NCI-H82 (cell line): ENCODE data around the gene ADGRD1.
"Not testable (repeated sequence)": the region's sequence is repeated elsewhere in the genome, so short reads cannot be mapped to it uniquely, and the experiment has no call there.

Experiments
- DNase-seq: peaks from one replicate; lab custom pipeline; 2025; lab: John Stamatoyannopoulos, UW

The ADGRD1 gene

DNA sequence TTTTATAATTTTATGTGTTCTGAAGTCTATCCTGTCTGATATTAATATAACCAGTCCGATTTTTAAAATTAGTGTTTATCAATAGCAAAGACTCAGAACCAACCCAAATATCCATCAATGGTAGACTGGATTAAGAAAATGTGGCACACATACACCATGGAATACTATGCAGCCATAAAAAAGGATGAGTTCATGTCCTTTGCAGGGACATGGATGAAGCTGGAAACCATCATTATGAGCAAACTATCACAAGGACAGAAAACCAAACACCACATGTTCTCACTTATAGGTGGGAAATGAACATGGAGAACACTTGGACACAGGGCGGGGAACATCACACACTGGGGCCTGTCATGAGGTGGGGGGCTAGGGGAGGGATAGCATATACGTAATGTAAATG is 16.2 kb upstream of the ADGRD1 start:
- not testable (repeated sequence) for DNase-seq

DNA sequence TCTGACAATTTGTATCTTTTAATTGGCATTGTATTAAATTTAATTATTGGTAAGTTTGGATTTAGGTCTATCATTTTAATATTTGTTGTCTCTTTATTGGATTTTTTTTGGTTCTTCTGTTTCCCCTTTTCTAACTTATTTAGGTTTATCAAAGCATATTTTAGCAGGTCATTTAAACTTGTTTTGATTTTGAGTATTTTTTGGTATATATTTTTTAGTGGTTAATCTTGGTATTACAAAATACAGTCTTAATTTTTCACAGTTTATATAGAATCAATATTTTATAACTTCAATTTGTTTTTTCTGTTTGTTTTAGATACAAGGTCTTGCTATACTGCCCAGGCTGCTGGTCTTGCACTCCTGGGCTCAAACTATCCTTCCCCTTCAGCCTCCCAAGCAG is 15.5 kb upstream of the ADGRD1 start:
- no peak for DNase-seq

DNA sequence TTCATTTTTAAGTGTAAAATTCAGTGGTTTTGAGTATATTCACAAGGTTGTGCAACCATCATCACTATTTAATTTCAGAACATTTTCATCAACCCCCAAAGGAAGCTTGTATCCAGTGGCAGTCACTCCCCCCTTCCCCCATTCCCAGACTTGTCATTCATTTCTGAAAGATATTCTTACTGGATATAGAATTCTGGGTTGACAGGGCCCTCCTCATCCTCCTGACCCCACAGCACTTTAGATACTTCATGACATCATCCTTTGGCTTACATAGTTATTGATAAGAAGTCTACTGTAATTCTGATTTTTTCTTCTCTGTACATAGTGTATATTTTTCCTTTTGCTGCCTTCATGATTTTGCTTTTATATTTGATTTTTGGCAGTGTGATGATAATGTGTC is 8.8 kb upstream of the ADGRD1 start:
- DNase-seq, result no peak

DNA sequence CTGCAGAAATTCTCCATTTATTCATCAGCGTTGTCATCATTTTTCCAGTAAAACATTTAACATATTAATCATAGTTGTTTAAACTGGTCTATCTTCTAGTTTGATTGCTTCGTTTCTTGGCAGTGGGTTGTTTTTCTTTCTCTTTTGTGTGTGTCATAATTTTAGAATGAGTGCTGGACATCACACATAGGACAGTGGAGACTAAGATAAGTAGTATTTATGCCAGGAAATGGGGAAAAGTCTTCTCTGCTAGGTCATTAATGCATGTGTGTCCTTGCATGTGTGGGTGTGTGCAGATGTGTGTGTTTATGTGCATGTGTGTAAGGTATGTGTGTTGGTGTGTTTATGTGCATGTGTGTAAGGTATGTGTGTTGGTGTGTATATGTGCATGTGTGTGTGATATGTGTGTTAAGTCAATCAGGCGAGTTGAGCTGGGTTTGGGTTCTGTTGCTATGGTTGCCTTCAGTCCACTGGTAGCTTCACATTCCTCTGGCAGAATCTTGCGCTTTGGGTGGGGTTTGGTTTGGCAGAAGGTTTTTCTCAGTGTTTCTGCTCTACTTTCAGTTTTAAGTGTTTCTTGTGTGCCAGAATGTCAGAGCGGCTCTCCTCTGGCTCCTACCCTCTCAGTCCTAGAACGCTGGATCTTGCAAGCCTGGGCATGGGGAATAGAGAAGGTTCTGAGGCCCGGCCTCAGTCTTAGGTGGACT is 7.8 kb upstream of the ADGRD1 start:
- DNase-seq, result no peak

DNA sequence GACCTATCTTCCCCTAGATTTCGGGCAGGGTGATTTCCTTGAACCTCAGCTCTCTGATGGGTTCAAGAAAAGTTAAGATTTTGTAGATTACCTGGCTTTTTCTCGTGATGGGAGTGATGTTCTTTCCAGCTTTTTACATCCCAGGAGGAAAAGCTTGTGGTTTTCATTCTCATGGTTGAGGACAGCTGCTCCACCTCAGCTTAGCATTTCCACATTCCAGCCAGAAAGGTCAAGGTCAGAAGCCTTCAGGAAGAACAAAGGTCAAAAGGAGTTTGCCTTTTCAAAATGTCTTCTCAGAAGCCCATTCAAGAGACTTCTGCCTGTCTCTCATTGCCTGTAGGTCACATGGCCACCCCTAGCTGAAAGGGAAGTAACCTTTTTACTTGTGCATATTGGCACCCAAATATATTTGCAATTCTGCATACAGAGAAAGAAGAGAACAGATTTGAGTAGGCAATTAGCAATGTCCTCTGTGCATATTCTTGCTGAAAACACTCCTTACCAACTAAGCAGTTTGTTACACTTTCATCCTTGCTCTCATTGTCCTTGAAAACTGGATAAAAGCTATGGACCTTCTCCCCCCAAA is 6.6 kb upstream of the ADGRD1 start:
- no peak for DNase-seq

DNA sequence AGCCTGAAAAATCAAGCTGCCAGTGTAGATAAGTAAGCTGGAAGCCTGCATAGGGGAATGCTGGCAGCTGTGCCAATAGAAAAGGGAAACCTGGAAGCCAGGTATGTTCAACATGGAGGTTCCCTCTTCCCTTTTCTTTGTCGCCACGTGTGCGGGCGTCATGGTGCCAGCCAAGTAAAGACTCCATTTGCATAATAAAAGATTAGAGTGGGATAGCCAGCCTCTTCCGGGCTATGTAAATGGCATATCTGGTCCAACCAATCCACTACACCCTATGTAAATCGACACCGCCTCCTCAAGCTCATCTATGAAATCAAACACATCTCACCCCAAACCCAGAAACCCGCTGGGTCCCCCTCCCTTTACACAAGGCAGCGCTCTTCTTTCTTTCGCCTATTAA is 5.6 kb upstream of the ADGRD1 start:
- peak; percentile 55 for DNase-seq

DNA sequence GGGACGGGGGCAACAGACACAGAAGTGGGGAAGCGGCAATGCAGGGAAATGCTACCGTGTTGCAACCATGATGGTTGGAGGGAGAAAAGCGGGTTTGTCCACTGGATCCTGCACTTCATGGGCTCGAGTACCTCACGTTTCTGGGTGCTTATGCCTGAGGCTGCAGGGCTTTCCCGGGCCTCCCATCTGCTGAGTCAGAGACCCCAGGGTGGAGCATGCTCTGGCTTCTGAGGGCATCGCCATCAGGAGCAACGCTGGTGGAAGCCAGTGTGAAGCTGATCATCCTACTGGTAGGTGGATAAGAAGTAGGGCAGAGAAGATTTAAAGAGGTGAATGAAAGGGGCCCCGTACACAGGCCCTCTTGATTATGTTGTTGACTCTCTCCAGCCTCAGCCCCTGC is 5.0 kb upstream of the ADGRD1 start:
- DNase-seq, result no peak

DNA sequence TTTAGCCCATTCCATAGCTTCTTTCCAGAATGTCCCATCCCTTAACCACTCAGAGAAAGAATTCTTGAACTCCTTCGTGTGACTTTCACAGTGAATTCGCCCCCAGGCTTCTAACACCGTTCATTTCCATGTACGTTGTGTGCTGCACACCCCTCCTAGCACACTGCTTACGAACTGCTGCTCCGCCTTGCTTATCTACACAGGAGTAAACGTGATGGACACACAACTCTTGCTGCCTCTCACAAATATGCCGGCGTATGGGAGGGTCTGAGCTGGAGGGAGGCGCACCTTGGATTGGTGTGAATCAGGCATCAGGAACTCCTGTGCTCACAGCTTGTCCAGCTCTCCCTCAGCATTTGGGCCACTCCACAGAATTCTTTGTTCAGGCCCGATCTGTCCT is 3.9 kb upstream of the ADGRD1 start:
- no peak for DNase-seq

DNA sequence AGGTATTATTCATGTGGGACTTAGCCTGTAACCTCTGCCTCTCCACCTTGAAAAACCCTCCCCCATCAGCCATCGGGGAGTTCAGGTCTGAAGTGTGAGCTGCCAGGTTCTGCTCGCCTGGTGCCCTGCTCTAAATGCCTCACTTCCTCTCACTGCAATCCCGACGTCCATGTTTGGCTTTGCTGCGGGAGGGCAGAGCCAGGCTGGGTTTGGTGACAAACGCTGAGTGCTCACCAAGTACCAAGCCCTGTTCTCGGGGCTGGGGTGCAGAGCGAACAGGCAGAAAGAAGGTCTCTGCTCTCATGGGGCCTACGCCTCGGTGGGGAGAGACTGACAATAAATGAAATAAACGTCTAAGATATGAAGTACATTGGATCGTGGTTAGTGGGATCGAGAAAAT is 2.1 kb upstream of the ADGRD1 start:
- no peak for DNase-seq

DNA sequence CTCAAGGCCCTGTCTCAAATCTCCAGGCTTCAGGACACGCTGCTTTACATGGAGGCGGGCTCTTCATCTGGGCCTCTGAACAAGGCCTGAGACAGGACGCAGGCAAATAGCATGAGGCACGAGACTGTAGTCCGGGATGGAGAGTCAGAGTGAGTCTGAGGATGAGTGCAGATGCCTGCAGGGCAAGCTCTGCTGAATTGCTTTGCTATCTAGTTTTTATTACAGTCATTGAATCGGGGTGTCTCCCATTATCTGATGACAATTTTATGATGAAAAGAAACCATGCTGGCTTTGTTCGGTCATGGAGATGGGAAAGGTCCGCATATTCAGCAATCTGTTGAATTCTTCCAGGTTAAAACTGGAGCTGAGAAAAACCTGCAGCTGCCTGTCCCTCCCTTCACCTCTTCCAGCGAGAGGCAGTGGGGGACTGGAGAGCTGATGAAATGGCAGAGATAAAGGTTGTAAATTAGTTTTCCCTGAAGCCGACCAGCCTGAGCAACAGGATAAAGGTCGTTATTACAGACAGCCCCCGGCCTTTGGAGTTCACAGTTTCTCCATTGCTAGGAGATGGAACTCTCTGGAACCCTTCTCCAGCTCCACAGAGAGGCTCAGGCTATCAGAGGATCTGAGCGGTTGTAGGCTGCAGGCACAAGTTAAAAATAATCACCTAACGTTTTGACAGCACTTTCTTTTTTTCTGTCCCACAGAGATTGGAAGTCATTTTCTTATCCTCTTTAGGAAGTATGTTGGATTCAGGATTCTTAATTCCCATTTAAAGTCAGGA is 1.3 kb upstream of the ADGRD1 start:
- no peak for DNase-seq

DNA sequence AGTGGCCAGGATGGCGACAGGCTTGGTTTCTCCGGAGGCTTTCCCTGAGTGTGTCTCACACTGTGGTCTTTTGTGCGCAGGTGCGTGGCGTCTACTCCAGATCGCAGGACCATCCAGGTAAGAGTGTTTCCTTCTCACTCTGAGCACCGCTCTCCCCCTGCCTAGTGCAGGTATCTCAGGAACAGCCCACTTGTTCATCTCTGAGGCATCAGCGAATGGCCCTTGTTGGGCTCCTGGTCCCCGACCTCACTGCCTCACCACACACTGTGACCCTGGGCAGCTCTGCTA is 781 bp downstream of the ADGRD1 start:
- DNase-seq, result no peak

DNA sequence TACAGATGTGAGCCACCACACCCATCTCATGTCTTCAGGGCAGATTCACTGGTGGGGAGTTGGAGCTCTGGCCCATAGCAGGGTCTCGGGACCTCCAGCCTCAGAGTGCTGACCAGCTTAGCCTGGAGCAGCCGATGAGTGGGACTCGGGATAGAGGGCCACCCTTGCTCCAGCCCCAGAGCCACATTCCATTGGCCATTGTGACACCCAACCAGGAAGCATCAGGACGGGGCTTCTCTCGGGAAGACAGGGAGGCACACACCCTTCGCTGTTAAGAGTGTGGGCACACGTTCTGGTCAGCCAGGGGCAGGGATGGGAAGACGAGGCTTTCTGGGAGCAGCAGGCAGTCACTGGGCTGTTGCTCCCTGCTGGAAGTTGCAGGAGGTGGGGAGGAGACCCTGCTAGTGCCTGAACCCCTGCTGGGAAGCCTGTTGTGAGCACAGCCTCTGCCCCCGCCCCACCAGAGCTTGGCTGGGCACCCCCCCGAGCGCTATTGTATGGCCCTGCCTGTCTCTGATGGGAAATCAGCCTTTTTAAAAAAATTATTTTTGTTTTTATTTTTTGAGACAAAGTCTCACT is 1.6 kb downstream of the ADGRD1 start:
- DNase-seq, result no peak

DNA sequence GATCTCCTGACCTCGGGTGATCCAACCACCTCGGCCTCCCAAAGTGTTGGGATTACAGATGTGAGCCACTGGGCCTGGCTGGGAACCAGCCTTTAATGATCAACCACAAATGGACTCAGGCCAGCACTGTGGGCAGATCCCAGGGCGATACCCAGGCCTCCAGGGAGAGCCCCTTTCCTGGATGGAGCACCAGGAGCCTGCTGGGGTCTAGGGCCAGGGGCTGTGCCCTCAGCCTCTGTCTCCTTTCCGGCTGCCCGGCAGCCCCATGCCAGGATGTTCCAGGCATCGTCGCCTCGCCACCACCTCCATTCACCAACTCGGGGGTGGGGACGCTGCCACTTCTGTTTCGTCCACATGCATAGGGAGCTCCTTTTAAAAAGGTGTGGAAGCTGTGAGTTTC is 2.3 kb downstream of the ADGRD1 start:
- DNase-seq, result no peak

DNA sequence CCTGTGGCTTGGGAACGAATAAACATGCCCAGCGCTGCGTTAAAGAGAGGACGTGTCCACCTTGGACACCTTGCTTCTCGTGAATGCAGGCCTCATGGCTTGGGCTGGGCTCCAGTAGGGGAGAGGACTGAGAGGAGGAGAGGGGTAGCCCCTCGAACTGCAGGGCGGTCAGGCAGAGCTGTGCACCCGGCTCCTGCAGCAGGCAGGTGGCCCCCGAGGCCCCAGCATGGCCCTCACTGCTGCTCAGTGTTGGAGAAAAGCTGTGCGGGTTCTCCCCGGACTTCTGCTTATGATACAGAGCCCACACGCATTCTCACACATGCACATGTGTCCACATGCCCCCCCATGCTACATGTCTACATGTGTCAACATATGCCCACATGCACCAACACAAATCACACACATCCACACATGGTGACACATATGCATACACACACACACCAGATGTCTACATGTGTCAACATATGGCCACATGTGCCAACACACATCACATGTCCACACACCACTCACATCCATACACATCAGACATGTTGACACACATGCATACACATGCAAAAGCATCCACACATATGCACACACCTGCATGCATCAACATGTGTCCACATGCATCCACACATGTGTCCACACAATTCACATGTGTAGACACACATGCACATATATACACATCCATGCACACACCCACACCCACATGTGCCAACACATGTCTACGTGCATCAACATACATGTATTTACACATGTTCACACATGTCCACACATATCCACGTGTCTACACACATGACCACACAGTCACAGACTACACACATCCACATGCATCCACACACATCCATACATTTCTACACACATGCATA is 3.0 kb downstream of the ADGRD1 start:
- DNase-seq, result no peak

DNA sequence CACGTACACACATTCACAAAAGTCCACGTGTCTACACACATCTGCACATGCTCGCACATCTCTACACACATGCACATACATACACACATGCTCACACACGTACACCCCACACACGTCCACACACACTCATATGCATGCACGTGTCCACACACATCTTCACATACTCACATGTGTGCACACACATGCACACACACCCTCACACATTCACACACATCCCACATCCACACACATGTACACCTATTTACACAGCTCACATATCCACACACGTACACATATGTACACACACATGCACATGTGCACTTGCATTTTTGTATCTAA is 3.6 kb downstream of the ADGRD1 start:
- no peak for DNase-seq

DNA sequence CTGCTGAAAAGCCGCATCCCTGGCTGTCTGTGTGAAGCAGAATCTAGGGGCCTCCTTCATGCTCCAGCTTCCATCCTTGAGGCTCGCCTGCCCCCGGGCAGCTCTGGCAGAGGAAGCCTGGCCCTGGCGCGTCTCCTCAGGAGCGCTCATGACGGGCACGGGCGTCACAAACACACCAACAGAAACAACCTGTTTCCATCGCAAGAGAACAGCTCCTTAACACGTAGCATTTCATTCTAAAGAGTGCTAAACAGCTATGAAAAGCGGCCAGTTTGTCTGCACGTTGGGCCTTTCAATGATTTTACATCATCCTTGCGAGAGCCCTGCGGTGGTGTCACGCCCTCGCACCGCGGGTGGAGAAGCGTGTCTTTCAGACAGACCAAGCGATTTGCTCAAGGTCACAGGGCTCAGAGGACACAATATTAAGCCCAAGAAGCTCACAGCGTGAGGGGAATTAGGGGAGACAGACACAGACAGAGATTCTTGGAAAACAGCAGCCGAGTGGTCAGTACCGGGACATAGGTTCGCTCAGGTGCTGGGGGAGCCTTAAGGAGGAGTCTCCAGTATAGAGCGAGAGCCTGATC is 4.9 kb downstream of the ADGRD1 start:
- no peak for DNase-seq

DNA sequence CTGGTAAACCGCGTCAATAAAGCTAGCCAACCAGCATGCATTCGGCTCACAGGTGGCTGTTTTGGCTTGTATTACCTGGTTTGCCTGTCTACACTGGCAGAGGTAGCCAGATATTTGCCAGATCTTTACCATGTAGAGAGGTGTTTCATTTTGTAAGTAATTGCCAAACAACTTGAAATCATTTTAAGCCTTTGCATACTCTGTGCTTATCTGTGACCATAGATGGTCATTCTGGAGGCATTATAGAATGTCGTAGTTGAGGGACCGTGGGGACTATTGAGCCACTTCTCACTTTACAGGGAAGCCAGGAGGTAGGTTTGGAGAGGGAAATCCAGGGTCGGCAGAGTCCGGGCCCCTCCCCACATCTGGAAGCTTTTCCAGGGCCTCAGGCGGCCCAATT is 5.9 kb downstream of the ADGRD1 start:
- DNase-seq, result no peak

DNA sequence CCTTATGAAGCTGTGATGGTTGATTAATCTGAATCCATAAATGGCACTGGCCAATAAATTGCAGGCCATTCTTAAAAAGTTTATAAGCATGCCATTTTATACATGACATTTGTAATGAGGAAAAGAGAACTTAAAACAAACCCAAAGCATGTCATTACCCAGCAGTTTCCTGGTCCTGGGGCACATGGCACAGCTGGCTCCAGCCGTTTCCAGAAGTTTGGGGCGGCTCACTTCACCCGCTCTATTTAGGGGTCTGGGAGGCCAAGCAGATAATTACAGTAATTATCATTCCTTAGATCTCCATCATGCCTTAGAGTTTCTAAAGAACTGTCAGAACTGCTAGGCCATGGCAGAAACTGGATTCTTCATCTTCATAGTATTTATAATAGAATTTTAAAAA is 6.4 kb downstream of the ADGRD1 start:
- DNase-seq, result no peak

DNA sequence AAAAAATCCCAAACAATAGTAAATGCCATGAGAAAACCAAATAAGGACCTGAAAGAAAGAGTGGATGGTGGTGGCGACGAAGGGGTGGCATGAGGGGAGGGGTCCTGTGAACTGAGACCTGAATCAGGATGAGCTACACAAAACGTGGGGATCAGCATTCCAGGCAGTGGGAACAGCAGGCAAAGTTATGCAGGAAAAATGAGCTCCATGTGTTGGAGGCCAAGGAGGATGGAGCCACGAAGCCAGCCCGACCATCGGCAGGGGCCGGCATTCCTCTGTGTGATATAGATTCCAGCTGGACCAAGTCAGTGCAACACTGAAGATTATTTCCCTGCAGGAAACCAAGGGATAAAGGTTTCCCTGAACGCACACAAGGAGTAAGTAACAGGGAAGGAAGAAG is 7.1 kb downstream of the ADGRD1 start:
- DNase-seq, result no peak

DNA sequence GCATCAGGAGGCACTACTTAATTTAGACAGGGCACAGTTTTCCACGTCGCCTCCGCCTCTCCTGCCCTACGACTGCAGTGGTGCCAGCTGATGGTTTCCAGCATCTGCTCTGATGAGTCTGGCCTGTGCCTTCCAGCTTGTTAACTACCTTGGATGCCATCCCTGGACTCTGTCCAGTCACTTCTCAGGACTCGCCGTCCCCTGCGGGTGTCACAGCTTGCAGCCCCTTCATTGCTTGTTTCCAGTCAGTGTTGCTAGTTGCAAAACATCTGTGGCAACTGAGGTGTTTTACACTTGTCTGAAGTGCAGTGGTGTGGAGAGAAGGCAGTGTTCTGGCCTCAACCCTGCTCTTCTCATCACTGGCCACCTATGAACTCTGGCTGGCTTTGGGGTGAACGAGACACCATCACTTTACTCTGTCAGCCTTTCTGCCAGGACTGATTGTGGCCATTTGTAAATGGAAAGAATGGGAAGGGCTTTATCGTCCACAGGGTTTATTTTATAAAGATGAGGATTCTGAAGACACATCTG is 8.3 kb downstream of the ADGRD1 start:
- no peak for DNase-seq

DNA sequence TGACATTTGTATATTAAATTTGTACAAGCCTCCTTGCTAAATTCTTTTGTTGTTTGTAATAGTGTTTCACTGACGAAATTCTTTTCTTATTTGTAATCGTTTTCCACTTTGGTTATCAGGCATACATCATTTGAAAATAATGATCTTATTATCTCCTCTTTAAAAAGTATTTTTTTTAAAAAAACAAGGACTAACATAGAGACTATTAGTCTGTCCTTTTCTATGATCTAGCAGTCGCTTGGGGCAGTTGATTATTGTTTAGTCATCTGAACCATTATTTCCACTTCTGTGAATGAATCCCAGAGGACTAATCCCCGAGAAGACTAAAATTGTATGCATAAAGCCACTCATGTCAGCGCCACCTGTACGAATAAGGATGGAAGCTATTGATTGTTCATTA is 11.5 kb downstream of the ADGRD1 start:
- DNase-seq, result no peak

DNA sequence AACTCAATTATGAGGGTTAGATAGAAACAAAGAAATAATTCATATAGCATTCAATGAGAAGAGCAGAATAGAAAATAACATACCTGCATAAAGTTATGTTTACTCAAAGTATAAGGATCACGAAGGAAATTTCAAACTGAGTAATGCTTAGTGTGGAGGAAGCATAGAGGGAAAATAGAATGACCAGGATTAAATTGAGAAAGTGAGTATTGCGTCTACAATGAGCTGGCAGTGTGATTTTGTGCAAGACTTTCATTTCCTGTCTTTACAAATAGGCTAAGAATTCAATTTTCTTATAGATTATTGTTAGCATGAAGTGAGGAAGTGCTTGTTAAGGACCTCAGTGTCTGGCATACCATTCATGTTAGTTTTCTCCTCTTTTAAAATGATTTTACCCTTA is 12.0 kb downstream of the ADGRD1 start:
- DNase-seq, result no peak
